Mesodermal cell (in vitro differentiated cells): ENCODE measurements around the gene BLOC1S2.
"Not testable (repeated sequence)": the region's sequence is repeated elsewhere in the genome, so short reads cannot be mapped to it uniquely, and the experiment has no call there.

Experiments
- H3K27ac ChIP-seq: 2 replicates; pipeline ENCODE4 v1.7.0; 2013; ENCODE audit warnings: mild to moderate bottlenecking, low read depth, low read length, moderate library complexity; ENCODE audit not compliant: severe bottlenecking
- H3K36me3 ChIP-seq: 2 replicates; pipeline ENCODE4 v1.7.1; 2013; ENCODE audit warnings: mild to moderate bottlenecking, low read length, moderate library complexity; ENCODE audit not compliant: control insufficient read depth, insufficient read depth
- H3K4me1 ChIP-seq: one replicate; pipeline ENCODE4 v1.7.1; 2013; ENCODE audit warnings: mild to moderate bottlenecking, low read length; ENCODE audit not compliant: insufficient read depth, control insufficient read depth, poor library complexity, severe bottlenecking
- H3K4me3 ChIP-seq: 2 replicates; pipeline ENCODE4 v1.7.0; 2013; ENCODE audit warnings: low read length, control low read depth, mild to moderate bottlenecking; ENCODE audit not compliant: insufficient read depth, poor library complexity, severe bottlenecking; ENCODE audit errors: extremely low read depth
- H3K9me3 ChIP-seq: 2 replicates; pipeline ENCODE4 v1.7.1; 2013; ENCODE audit warnings: mild to moderate bottlenecking, low read length, moderate library complexity; ENCODE audit not compliant: control insufficient read depth
- WGBS, 2 experiments: methylation state at CpG; one replicate each; pipeline ENCODE4 v1.1.5; 2013; ENCODE audit warnings: missing lambda C conversion rate in 2 of 2; ENCODE audit not compliant: insufficient coverage in 2 of 2; 5-methylcytosine and 5-hydroxymethylcytosine counted together

BLOC1S2 gene

GRCh38 chr10:100318207-100318606 lies 31.7 kb upstream of the BLOC1S2 start:
- no CpG with 5 or more reads among the region's 4 CpGs for WGBS, 2 experiments
- H3K36me3 ChIP-seq, result no peaks in the 10 kb centered on the region
- H3K4me1 ChIP-seq, result no peaks in the 10 kb centered on the region
- H3K4me3 ChIP-seq, result no peak overlapping the region
- no peaks in the 10 kb centered on the region for H3K9me3 ChIP-seq
- H3K27ac ChIP-seq, result no peak overlapping the region

DNA sequence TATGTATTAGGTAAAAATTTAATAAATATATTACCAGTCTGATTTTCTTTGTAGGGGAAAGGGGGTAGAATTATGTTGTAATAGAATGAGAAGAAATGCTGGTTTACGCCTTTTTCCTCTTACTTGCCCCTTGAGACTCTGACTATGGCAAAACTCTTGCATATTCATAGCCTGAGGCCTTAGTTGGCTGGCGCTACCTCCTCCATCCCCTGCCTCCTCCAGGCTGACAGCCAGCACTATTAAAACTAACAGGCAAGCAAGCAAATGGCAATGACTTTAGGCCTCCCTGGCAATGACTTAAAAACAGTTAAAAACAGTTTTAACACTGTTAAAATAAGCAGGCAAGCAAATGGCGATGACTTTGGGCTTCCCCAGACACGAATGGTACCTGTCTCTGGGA lies 29.1 kb upstream of the BLOC1S2 start:
- no peak overlapping the region for H3K4me3 ChIP-seq
- no peak overlapping the region for H3K27ac ChIP-seq
- H3K9me3 ChIP-seq, result no peaks in the 10 kb centered on the region
- no peaks in the 10 kb centered on the region for H3K4me1 ChIP-seq
- 77 to 98% methylated on average over 3 of the region's 4 CpGs for WGBS, 2 experiments
- H3K36me3 ChIP-seq, result no peaks in the 10 kb centered on the region

DNA sequence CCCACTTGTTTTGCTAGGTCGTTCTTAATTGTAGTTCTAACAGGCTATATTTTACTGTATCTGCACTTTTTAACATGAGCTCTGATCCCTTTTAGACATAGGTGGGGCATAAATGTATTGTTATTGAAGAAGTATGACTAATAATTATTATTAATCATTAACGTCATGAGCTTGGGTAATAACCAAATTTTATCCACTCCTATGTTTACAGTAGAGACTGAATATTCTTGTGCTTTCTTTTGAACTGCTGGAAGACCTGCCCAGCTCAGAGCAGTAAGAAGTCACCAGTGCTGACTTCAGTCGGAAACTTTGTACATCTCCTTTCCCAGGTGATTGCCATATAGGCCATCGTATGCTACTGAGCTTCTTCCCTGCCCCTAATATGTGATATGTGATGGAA lies 24.8 kb upstream of the BLOC1S2 start:
- WGBS, 2 experiments, result 100% methylated on average over 1 of the region's 4 CpGs; no CpG with 5 or more reads in 1 of the 2 experiments
- Histone ChIP-seq H3K27ac (no peak overlapping the region), H3K9me3 (no peaks in the 10 kb centered on the region), H3K4me3 (no peak overlapping the region), H3K4me1 (no peaks in the 10 kb centered on the region), H3K36me3 (no peaks in the 10 kb centered on the region)

GRCh38 chr10:100307684-100308083 lies 21.2 kb upstream of the BLOC1S2 start:
- 78 to 89% methylated on average over 1 to 2 of the region's 3 CpGs for WGBS, 2 experiments
- H3K4me3 ChIP-seq, result no peak overlapping the region

GRCh38 chr10:100306861-100307260 lies 20.4 kb upstream of the BLOC1S2 start:
- Histone ChIP-seq H3K27ac (no peak overlapping the region), H3K36me3 (no peaks in the 10 kb centered on the region), H3K9me3 (no peaks in the 10 kb centered on the region), H3K4me3 (no peak overlapping the region), H3K4me1 (no peaks in the 10 kb centered on the region)
- 100% methylated on average over 2 to 3 of the region's 5 CpGs for WGBS, 2 experiments

More at GRCh38 chr10:100307684-100308083, 21.2 kb upstream of the BLOC1S2 start:
- Histone ChIP-seq H3K4me1 (no peaks in the 10 kb centered on the region), H3K9me3 (no peaks in the 10 kb centered on the region), H3K27ac (no peak overlapping the region), H3K36me3 (no peaks in the 10 kb centered on the region)

DNA sequence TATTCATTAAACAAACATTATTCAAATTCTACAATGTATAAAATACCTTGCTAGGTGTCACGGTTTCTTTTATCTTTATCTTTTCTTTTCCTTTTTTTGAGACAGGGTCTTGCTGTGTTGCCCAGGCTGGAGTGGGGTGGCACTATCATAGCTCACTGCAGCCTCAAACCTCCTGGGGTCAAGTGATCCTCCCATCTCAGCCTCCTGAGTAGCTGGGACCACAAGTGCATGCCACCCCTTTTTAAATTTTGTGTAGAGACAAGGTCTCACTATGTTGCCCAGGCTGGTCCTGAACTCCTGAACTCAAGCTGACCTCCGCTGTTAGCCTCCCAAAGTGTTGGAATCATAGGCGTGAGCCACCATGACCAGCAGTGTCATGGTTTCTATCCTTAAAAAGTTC lies 17.9 kb upstream of the BLOC1S2 start:
- Histone ChIP-seq H3K36me3 (no peaks in the 10 kb centered on the region), H3K4me1 (no peaks in the 10 kb centered on the region), H3K4me3 (no peak overlapping the region), H3K9me3 (no peaks in the 10 kb centered on the region), H3K27ac (no peak overlapping the region)
- 69 to 87% methylated on average over 3 of the region's 3 CpGs for WGBS, 2 experiments

- H3K36me3 ChIP-seq, result no peaks in the 10 kb centered on the region
- H3K4me1 ChIP-seq, result no peaks in the 10 kb centered on the region
- no peak overlapping the region for H3K4me3 ChIP-seq
- WGBS, 2 experiments, result 33 to 57% methylated on average over 2 to 4 of the region's 7 CpGs
- H3K27ac ChIP-seq, result no peak overlapping the region
- no peaks in the 10 kb centered on the region for H3K9me3 ChIP-seq
Measured at GRCh38 chr10:100303724-100304319, 17.3 kb upstream of the BLOC1S2 start.

DNA sequence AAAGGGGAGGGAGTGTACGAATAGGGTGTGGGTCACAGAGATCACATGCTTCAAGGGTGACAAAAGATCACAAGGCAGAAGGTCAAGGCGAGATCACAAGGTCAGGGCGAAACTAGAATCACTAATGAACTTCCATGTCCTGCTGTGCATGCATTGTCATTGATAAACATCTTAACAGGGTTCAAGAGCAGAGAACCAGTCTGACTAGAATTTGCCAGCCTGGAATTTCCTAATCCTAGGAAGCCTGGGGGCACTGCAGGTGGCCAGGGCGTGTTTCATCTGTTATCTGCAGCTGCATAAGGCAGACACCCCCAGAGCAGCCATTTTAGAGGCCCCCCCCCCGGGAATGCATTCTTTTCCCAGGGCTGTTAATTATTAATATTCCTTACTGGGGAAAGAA lies 14.6 kb upstream of the BLOC1S2 start:
- not testable (repeated sequence) for H3K9me3 ChIP-seq, H3K36me3 ChIP-seq, H3K4me3 ChIP-seq, H3K27ac ChIP-seq, H3K4me1 ChIP-seq
- WGBS, 2 experiments, result 60 to 73% methylated on average over 2 to 3 of the region's 5 CpGs

- no peaks in the 10 kb centered on the region for H3K4me1 ChIP-seq
- no peaks in the 10 kb centered on the region for H3K9me3 ChIP-seq
- H3K36me3 ChIP-seq, result no peaks in the 10 kb centered on the region
- 84 to 91% methylated on average over 6 to 7 of the region's 9 CpGs for WGBS, 2 experiments
- no peak overlapping the region for H3K4me3 ChIP-seq
- no peak overlapping the region for H3K27ac ChIP-seq
Measured at GRCh38 chr10:100297242-100297641, 10.8 kb upstream of the BLOC1S2 start.

DNA sequence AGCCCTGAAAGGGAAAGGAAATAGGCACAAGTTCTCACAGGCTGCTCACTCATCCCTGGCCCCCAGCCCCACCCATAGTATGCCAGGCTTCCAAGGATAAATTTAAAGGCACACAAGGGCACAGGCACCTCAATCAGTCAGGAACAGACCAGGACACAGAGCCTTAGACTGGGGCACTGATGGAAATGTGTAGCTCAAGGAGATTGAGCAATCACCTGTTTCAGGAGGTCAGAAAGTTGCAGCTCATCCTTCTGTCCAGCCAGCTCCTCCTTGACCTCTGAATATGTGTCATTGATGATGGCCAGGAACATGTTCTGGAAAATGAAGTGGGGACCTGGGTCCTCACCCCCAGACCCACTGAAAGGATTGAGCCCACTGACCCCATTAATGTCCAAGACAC lies 6.6 kb upstream of the BLOC1S2 start:
- H3K4me3 ChIP-seq, result no peak overlapping the region
- no peaks in the 10 kb centered on the region for H3K4me1 ChIP-seq
- no peaks in the 10 kb centered on the region for H3K9me3 ChIP-seq
- no peaks in the 10 kb centered on the region for H3K36me3 ChIP-seq
- H3K27ac ChIP-seq, result no peak overlapping the region

DNA sequence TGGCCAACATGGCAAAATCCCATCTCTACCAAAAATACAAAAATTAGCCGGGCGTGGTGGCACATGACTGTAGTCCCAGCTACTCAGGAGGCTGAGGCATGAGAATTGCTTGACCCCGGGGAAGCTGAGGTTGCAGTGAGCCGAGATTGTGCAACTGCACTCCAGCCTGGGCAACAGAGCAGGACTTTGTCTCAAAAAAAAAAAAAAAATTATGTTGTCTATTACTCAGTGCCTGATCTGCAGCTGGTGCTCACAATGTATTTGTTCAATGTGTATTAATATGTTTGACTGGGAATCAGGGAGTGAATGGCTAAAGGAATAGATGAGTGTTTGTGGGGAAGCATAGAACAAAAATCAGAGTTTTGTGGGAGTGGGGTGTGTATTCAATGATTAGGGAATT lies 5.8 kb upstream of the BLOC1S2 start:
- not testable (repeated sequence) for H3K4me3 ChIP-seq, H3K36me3 ChIP-seq, H3K27ac ChIP-seq, H3K9me3 ChIP-seq, H3K4me1 ChIP-seq
- whole genome bisulfite sequencing, 2 experiments, result 76 to 93% methylated on average over 4 of the region's 4 CpGs
